NCI-H82 treated with DMSO at 0.1 percent for 48 hours (cell line): ENCODE data around the gene TOM1L1.

Experiments used
- DNase-seq: peaks from one replicate; lab custom pipeline; 2025; ENCODE audit not compliant: unreplicated experiment; lab: John Stamatoyannopoulos, UW

TOM1L1 gene

GRCh38 chr17:54898576-54898975, 2.1 kb upstream of the TOM1L1 start:
- no peak for DNase-seq

GRCh38 chr17:54899201-54899600, 1.5 kb upstream of the TOM1L1 start:
- no peak for DNase-seq

- no peak for DNase-seq
Observed at GRCh38 chr17:54899721-54900456, 763 bp upstream of the TOM1L1 start.

GRCh38 chr17:54901230-54901822, 674 bp downstream of the TOM1L1 start:
- no peak for DNase-seq

GRCh38 chr17:54902017-54902416, 1.4 kb downstream of the TOM1L1 start:
- no peak for DNase-seq

- no peak for DNase-seq
Observed at GRCh38 chr17:54902611-54903010, 2.0 kb downstream of the TOM1L1 start.

- no peak for DNase-seq
Observed at GRCh38 chr17:54903375-54903774, 2.7 kb downstream of the TOM1L1 start.

- DNase-seq, result no peak
Observed at GRCh38 chr17:54906683-54907082, 6.0 kb downstream of the TOM1L1 start.

GRCh38 chr17:54907376-54907775, 6.7 kb downstream of the TOM1L1 start:
- DNase-seq, result no peak

- no peak for DNase-seq
Observed at GRCh38 chr17:54909766-54910165, 9.1 kb downstream of the TOM1L1 start.

GRCh38 chr17:54916721-54917120, 16.1 kb downstream of the TOM1L1 start:
- DNase-seq, result no peak

- no peak for DNase-seq
Observed at GRCh38 chr17:54919425-54919824, 18.8 kb downstream of the TOM1L1 start.

- no peak for DNase-seq
Observed at GRCh38 chr17:54920819-54921218, 20.2 kb downstream of the TOM1L1 start.

- DNase-seq, result no peak
Observed at GRCh38 chr17:54924405-54924804, 23.8 kb downstream of the TOM1L1 start.

GRCh38 chr17:54927525-54927924, 26.9 kb downstream of the TOM1L1 start:
- DNase-seq, result no peak

GRCh38 chr17:54932711-54933110, 32.1 kb downstream of the TOM1L1 start:
- DNase-seq, result no peak

- no peak for DNase-seq
Observed at GRCh38 chr17:54933921-54934320, 33.3 kb downstream of the TOM1L1 start.

- DNase-seq, result no peak
Observed at GRCh38 chr17:54935471-54935870, 34.8 kb downstream of the TOM1L1 start.

- DNase-seq, result no peak
Observed at GRCh38 chr17:54937018-54937417, 36.4 kb downstream of the TOM1L1 start.

- DNase-seq, result no peak
Observed at GRCh38 chr17:54937426-54937825, 36.8 kb downstream of the TOM1L1 start.

- DNase-seq, result no peak
Observed at GRCh38 chr17:54941285-54941684, 40.6 kb downstream of the TOM1L1 start.

GRCh38 chr17:54944796-54945195, 44.1 kb downstream of the TOM1L1 start:
- DNase-seq, result no peak

- no peak for DNase-seq
Observed at GRCh38 chr17:54945231-54945630, 44.6 kb downstream of the TOM1L1 start.
